ENCODE data around the gene MDN1.

- TF ChIP-seq, protein P1, sequence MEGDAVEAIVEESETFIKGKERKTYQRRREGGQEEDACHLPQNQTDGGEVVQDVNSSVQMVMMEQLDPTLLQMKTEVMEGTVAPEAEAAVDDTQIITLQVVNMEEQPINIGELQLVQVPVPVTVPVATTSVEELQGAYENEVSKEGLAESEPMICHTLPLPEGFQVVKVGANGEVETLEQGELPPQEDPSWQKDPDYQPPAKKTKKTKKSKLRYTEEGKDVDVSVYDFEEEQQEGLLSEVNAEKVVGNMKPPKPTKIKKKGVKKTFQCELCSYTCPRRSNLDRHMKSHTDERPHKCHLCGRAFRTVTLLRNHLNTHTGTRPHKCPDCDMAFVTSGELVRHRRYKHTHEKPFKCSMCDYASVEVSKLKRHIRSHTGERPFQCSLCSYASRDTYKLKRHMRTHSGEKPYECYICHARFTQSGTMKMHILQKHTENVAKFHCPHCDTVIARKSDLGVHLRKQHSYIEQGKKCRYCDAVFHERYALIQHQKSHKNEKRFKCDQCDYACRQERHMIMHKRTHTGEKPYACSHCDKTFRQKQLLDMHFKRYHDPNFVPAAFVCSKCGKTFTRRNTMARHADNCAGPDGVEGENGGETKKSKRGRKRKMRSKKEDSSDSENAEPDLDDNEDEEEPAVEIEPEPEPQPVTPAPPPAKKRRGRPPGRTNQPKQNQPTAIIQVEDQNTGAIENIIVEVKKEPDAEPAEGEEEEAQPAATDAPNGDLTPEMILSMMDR (IDR thresholded peaks at IDR 0.05; ENCODE audit: poor library complexity) = no peak
- no peak for TF ChIP-seq EZH2 (IDR thresholded peaks at IDR 0.05; ENCODE audit: borderline replicate concordance)
Observed at GRCh38 chr6:89689732-89690131, 129.9 kb downstream of the MDN1 start.

Measured in hepatocyte (in vitro differentiated cells).